GM12875 (cell line): ENCODE measurements around the gene CRCP.
"Not testable (repeated sequence)": the region's sequence is repeated elsewhere in the genome, so short reads cannot be mapped to it uniquely, and the experiment has no call there.

Source experiments
- H3K4me3 ChIP-seq: one replicate; pipeline ENCODE4 v1.5.1; 2011; ENCODE audit warnings: low read depth, low read length, control low read depth
- TF ChIP-seq, protein P1 (sequence below): IDR thresholded peaks from 2 replicates; pipeline ENCODE4 v1.5.1; 2011; ENCODE audit warnings: low read depth, mild to moderate bottlenecking, control low read depth, inconsistent platforms, low read length, moderate library complexity, borderline replicate concordance; ENCODE audit not compliant: insufficient read depth

Gene CRCP

DNA sequence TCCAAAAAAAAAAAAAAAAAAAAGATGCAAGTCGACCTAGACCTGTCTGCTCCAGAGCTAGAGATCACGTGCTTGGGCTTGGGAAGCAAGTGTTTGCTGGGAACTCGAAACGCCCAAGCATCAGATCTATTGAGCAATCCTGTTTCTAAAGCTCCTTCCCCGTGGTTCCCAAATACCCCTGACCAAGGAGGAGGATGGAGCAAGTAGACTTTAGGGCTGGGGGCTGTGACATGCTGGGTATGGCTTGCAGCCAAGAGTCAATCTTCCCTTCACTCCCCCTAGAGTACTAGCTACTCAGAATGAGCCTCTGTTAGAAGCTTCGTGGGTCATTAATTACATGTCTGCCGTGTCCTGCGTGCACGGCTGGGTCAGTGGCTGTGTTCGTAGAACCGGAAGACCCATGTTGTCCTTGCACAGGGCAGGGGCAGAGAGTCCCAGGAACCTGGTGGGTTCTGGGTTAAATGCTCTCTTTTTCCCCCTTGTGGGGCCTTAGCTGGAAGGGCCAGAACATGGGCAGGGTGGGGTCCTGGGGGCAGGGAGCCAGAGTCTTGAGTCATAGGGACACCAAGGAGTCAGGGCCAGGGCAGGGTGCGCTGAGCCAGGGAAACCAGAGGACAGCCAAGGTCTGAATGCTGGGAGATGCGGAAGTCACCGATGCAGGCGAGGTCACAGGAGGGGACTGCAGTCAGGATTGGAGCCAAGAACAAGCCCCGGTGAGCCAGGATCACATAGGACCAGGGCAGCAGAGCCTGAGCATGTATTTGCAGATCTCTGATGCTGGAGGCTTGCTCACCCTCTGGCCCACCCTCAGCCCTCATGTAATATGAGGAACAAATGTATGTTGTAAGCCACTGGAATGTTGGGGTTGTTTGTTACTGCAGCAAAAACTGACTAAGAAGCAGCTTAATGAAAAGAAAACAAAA lies 55.9 kb downstream of the CRCP start:
- TF ChIP-seq, protein P1, sequence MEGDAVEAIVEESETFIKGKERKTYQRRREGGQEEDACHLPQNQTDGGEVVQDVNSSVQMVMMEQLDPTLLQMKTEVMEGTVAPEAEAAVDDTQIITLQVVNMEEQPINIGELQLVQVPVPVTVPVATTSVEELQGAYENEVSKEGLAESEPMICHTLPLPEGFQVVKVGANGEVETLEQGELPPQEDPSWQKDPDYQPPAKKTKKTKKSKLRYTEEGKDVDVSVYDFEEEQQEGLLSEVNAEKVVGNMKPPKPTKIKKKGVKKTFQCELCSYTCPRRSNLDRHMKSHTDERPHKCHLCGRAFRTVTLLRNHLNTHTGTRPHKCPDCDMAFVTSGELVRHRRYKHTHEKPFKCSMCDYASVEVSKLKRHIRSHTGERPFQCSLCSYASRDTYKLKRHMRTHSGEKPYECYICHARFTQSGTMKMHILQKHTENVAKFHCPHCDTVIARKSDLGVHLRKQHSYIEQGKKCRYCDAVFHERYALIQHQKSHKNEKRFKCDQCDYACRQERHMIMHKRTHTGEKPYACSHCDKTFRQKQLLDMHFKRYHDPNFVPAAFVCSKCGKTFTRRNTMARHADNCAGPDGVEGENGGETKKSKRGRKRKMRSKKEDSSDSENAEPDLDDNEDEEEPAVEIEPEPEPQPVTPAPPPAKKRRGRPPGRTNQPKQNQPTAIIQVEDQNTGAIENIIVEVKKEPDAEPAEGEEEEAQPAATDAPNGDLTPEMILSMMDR, result no peak
- no peak overlapping the region for H3K4me3 ChIP-seq

- H3K4me3 ChIP-seq, result not testable (repeated sequence)
These were observed 58.1 kb downstream of the CRCP start for GRCh38 chr7:66172536-66173401.

GRCh38 chr7:66173856-66174255 lies 59.2 kb downstream of the CRCP start:
- TF ChIP-seq, protein P1, result no peak
- H3K4me3 ChIP-seq, result no peak overlapping the region

DNA sequence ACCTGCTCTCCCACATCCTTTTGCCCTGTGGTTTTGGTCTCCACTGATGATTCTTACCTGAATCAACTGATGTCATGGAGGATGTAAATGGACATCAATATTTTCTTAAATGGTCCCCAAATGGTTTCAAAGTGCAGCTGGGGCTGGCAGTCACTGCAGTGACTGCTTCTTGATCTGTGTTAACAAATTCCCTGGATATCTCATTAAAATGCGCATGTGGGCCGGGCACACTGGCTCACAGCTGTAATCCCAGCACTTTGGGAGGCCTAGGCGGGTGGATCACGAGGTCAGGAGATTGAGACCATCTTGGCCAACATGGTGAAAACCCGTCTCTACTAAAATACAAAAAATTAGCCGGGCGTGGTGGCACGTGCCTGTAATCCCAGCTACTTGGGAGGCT lies 60.4 kb downstream of the CRCP start:
- not testable (repeated sequence) for H3K4me3 ChIP-seq

GRCh38 chr7:66176914-66177313 lies 62.3 kb downstream of the CRCP start:
- TF ChIP-seq, protein P1, result no peak
- no peak overlapping the region for H3K4me3 ChIP-seq

GRCh38 chr7:66178258-66178657 lies 63.6 kb downstream of the CRCP start:
- no peak overlapping the region for H3K4me3 ChIP-seq

GRCh38 chr7:66181329-66181728 lies 66.7 kb downstream of the CRCP start:
- TF ChIP-seq, protein P1, result no peak
- no peak overlapping the region for H3K4me3 ChIP-seq

More at GRCh38 chr7:66178258-66178657, 63.6 kb downstream of the CRCP start:
- TF ChIP-seq, protein P1, result no peak

- no peak overlapping the region for H3K4me3 ChIP-seq
- TF ChIP-seq, protein P1, result no peak
These were observed 67.2 kb downstream of the CRCP start for GRCh38 chr7:66181845-66182244.
